CD4-positive, alpha-beta T cell treated with Interleukin-6 at 100 ng/mL for 8 hours (primary cell): ENCODE data around the gene GDPD4.

Source experiments
- DNase-seq: peaks from one replicate; pipeline ENCODE4 v3.0.0-alpha.2; 2020; ENCODE audit warnings: mixed read lengths, low spot score

The GDPD4 gene

DNA sequence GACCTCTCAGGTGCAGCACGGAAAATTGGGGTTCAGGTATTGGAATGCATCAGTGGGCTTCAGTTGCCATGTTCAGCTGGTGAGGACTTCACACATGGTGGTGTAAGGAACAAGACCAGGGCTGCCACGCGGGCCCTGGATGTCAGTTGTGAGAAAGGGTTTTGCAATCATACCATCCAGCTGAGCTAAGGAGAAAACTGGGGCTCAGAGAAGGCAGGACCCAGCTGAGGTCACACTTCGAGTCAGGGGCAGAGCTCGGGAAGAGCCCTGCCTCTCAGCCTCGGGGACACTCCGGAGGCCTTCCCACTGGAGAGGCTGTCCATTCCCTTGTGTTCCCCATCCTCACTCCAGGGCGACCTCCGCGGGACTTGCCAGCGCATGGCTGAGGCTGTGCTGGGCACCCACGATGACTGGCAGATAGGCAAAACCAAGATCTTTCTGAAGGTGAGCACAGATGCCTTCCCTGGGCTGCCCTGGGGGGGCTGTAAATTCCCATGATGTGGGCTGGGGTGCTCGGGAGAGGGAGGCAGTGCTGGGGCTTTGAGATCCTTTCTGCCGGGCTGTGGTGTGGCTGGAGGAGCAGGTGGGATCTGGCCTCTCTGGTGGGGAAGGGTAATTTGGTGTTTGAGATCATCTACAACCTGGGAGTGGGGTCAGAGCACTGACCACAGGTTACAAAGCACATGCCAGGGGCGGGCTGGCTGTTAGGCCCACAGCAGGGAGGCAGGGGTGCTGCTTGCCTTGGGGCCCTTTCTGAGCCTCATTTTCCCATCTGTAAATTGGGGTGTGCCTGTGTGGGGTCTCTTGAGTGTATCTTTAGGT, 126.3 kb downstream of the GDPD4 start:
- no peak for DNase-seq

DNA sequence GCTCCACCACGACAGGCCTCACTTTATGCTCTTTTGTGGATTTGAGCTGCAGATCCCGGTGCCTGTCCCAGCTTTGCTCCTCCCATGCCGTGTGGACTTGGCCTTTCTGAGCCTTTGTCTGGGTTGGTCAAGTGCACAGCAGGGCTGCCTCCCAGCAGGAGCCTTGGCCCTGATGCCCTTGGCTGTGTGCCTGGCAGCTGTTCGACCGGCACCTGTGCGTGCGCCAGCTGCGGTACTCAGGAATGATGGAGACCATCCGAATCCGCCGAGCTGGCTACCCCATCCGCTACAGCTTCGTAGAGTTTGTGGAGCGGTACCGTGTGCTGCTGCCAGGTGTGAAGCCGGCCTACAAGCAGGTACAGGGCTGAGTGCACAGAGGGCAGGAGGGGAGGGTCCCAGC, 126.9 kb downstream of the GDPD4 start:
- no peak for DNase-seq

DNA sequence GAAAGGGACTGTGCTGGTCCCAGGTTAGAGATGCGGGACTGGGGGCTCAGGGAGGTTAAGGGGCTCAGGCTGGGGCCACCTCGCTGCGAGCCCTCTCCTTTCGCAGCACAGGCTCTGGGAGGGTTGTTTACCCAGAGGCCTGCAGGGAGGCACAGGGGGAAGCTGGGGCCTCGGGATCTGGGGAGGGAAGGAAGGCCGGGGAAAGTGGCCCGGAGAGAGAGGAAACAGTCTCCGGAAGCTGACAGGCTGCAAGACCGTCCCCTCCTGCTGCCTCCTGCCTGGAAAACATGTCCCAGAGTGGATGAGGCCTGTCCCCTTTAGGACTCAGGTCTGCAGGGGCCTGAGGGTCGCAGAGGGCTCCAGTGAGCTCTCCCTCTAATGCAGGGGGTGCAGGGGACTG, 128.0 kb downstream of the GDPD4 start:
- no peak for DNase-seq

DNA sequence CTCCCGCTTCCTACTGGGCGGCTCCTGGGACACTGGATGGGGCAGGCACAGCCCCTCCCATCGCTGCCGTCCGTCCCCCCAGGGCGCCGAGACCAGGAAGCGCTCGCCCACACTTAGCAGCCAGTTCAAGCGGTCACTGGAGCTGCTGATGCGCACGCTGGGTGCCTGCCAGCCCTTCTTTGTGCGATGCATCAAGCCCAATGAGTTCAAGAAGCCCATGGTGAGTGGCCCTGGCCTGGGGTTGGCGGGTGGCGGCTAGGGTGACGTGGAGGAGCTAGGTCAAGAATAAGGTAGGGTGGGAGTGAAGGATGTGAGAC, 128.9 kb downstream of the GDPD4 start:
- DNase-seq = no peak

DNA sequence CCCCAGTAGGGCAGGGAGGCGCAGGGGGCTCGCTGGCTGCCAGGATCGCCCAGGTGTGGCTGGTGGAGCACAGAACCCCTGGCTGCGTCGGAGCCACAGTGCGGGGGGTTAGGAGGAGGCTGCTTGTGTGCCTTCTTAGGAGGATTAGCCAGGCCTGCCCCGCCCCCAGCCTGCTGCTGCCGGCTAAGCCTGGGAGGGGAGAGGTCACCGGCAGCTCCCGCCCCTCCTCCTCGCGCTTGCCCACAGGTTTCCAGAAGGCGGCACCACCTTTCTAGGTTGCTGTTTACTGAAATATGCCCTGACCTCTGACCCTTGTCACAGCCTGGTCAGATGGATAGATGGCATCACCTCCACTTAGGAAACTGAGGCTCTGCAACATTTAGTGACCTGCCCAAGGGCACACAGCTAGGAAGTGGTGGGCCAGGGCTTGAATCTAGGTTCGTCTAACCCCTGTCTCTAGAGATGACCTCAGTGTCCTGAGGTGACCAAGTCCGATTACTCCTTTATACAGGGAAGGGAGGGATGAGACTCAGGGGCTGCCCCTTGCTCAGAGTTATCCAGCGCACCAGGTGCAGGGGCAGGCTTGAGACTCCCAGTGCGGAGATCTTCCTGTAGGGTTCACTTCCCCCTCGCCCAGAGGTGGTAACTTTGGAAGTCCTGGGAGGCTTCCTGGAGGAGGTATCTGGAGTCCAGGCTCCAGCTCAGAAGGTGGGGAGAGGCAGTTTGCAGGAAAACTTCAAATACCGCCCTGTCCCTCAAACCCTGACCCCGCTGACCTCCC, 129.4 kb downstream of the GDPD4 start:
- no peak for DNase-seq

DNA sequence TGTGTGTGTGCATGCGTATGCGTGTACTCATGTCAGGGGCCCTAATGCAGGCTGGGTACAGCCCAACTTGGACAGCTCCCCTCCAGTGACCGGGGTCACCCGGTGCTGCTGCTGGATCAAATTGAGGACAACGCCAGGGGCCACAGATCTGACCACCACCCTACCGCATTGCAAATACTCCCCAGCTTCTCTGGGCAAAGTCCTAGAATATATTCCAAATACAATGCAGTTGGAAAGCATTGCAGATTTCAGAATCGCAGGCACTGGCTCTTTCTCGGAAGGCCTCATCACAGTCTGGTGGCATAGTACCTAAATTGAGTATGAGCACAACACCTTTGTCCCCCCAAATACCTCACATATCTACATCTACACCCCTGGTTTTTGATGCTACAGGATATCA, 130.2 kb downstream of the GDPD4 start:
- DNase-seq = no peak

DNA sequence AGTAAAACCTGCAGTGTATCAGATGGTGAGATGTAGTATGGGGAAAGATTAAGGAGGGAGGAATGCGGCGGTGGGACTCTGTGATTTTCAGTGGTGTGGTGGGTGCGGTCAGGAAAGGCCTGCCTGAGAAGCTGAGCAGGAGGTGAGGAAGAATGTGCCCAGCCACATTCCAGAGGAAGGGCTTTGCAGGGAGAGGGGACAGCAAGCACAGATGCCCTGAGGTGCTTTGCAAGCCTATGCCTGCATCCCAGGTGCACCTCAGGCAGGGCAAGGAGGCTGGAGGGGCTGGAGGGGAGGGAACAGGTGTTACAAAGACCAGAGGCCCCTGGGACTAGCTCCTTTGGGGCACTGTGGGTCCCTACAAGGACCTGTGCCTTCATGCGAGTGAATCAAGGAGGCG, 131.4 kb downstream of the GDPD4 start:
- no peak for DNase-seq

DNA sequence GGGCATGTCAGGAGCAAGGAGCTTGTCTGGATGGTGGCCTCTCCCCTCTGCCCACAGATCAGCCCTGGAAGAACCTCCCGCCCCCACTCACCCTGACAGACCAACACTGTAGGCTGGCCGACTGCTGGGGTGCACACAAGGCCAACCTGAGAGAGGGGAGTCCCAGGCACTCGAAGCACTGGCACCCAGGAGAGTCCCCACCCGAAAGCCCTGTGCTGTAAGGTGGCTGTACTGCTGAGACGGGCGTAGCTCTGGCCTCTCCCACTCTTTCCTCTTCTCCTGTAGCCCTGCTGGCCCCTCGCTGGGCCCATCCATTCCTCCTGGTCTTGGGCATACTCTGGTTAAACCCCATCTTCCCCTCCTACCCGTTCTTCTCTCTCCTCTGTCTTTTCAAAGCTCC, 133.7 kb downstream of the GDPD4 start:
- DNase-seq = no peak

DNA sequence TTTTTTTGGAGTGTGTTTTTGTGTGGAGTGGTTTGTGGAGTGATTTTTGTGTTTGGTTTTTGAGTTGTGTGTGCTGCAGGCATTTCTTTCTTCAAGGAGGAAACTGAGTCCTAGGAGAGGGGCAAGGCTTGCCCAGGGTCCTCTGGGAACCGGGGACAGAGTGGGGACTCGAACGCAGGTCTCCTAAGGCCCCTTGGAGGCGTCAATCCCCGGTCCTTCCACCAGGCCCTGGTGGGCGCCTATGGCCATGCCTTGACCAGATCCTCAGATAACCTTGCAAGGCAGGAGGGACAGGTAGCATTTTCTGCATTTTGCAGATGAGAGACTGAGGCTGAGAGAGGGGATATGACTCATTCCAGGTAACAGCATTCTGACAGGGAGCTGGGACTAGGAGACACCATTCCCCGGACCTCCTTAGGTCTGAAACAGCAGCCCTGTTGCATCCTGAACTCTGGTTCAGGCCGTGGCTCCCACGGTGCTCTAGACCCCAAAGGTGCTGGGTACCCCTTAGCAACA, 134.3 kb downstream of the GDPD4 start:
- DNase-seq = no peak
